HepG2 (cell line): ENCODE measurements around the gene CYP2W1. TPM values are rescaled to one million over a fixed set of nuclear protein-coding genes. Genes with fewer than 3 reads are reported as not detected.

ENCODE experiments used
- ATAC-seq: fragments of 200-7000 bp; cut with Tn5 transposase; 3 replicates; pipeline ENCODE4 v1.9.1; 2020; ENCODE audit warnings: mild to moderate bottlenecking, moderate library complexity
- BruUV-seq: library from RNA; stranded (reverse); fragments of 400-500 nt; replicated peaks from 2 replicates; lab custom pipeline; 2021; lab: Mats Ljungman, UMichigan
- CTCF ChIA-PET: fragments of 300-600 bp; formaldehyde crosslinking; extraction: SDS; loops from one replicate; lab custom pipeline; 2021; ENCODE audit warnings: low total read pairs, inconsistent platforms, low intra/inter-chr PET ratio; lab: Yijun Ruan, JAX
- POLR2A ChIA-PET: fragments of 350-600 bp; sonication (Branson Sonifier 250); formaldehyde crosslinking; loops from one replicate; lab custom pipeline; 2020; ENCODE audit warnings: antibody characterized with exemption, inconsistent platforms; lab: Yijun Ruan, JAX
- DNase-seq: peaks from one replicate; pipeline ENCODE4 v3.0.0-alpha.2; 2015; ENCODE audit warnings: low spot score
- FAIRE-seq: peaks from 3 replicates; lab custom pipeline; 2011; peaks lifted over from hg19 to GRCh38; lab: Jason Lieb, UNC
- H2AFZ ChIP-seq: one replicate; pipeline ENCODE4 v1.6.1; 2011; ENCODE audit warnings: low read length, inconsistent platforms
- H3K27ac ChIP-seq: fragments of 300-600 bp; 3 replicates; pipeline ENCODE4 v1.8.0; 2011; ENCODE audit warnings: mixed run types, mild to moderate bottlenecking, mixed read lengths, low read length, inconsistent platforms; ENCODE audit not compliant: insufficient read depth; ENCODE audit errors: extremely low read length
- H3K27me3 ChIP-seq, 2 experiments: fragments of 200-600 bp in 1 of 2; 2 replicates in 1 of 2; 3 replicates in 1 of 2; pipeline versions ENCODE4 v1.6.0 to v1.8.0; 2011; ENCODE audit warnings: low read length in 2 of 2, mild to moderate bottlenecking in 2 of 2, moderate library complexity in 2 of 2, inconsistent platforms in 1 of 2; ENCODE audit not compliant: insufficient read depth in 2 of 2, control insufficient read depth in 1 of 2
- H3K36me3 ChIP-seq, 2 experiments: fragments of 200-600 bp in 1 of 2; replicated peaks in 1 of 2; 2 replicates in 1 of 2; 3 replicates in 1 of 2; pipeline versions ENCODE4 v1.5.1 to v1.8.0; 2011; ENCODE audit warnings: low read length in 2 of 2, inconsistent platforms in 1 of 2; ENCODE audit not compliant: insufficient read depth in 2 of 2, control insufficient read depth in 1 of 2
- H3K4me1 ChIP-seq: 2 replicates; pipeline ENCODE4 v1.5.1; 2012; ENCODE audit warnings: low read length, inconsistent platforms; ENCODE audit not compliant: insufficient read depth
- H3K4me2 ChIP-seq: 2 replicates; pipeline ENCODE4 v1.6.0; 2011; ENCODE audit warnings: low read depth, low read length, inconsistent platforms
- H3K4me3 ChIP-seq, 3 experiments: fragments of 200-600 bp in 1 of 3; sonication (generic), shearing (Covaris generic) in 1 of 3; replicated peaks in 1 of 3; 2 replicates each; pipeline ENCODE4 v1.5.1; 2011 to 2016; ENCODE audit warnings: low read length in 3 of 3, inconsistent platforms in 2 of 3, low read depth in 2 of 3, mild to moderate bottlenecking in 2 of 3, control low read depth in 1 of 3, mixed read lengths in 1 of 3; ENCODE audit not compliant: insufficient read depth in 1 of 3
- H3K79me2 ChIP-seq: one replicate; pipeline ENCODE4 v1.6.1; 2011; ENCODE audit warnings: low read length, inconsistent platforms; ENCODE audit not compliant: insufficient read depth
- H3K9ac ChIP-seq: 2 replicates; pipeline ENCODE4 v1.6.0; 2011; ENCODE audit warnings: mild to moderate bottlenecking, low read depth, low read length, inconsistent platforms; ENCODE audit not compliant: insufficient read depth
- H3K9me3 ChIP-seq: 2 replicates; pipeline ENCODE4 v1.5.1; 2012; ENCODE audit warnings: mild to moderate bottlenecking, low read length
- H4K20me1 ChIP-seq: 2 replicates; pipeline ENCODE4 v1.6.0; 2011; ENCODE audit warnings: inconsistent platforms, mild to moderate bottlenecking, low read length, moderate library complexity; ENCODE audit not compliant: insufficient read depth
- BCL3 ChIP-seq: sonication (generic); formaldehyde crosslinking; IDR thresholded peaks from 2 replicates; pipeline ENCODE4 v1.5.1; 2020; ENCODE audit warnings: mild to moderate bottlenecking, missing genetic modification reagents, moderate library complexity
- FOXC1 ChIP-seq: sonication (generic); formaldehyde crosslinking; IDR thresholded peaks from 2 replicates; pipeline ENCODE4 v1.8.0; 2022; ENCODE audit warnings: mild to moderate bottlenecking, missing genetic modification reagents, borderline replicate concordance
- GABPB1 ChIP-seq: IDR thresholded peaks from 2 replicates; pipeline ENCODE4 v1.6.1; 2016; ENCODE audit warnings: mild to moderate bottlenecking, missing genetic modification reagents, moderate library complexity, missing compliant biosample characterization
- HOXD1 ChIP-seq: sonication (generic); formaldehyde crosslinking; IDR thresholded peaks from 2 replicates; pipeline ENCODE4 v1.5.0; 2020; ENCODE audit warnings: missing genetic modification reagents
- JUND ChIP-seq: sonication (generic); formaldehyde crosslinking; IDR thresholded peaks from 2 replicates; pipeline ENCODE4 v1.8.0; 2022; ENCODE audit warnings: mild to moderate bottlenecking, missing genetic modification reagents
- PAX8 ChIP-seq: sonication (generic); formaldehyde crosslinking; IDR thresholded peaks from 2 replicates; pipeline ENCODE4 v1.8.0; 2022; ENCODE audit warnings: mild to moderate bottlenecking, missing genetic modification reagents, borderline replicate concordance
- PPARG ChIP-seq: conservative IDR thresholded peaks from 2 replicates; pipeline ENCODE4 v1.6.1; 2016; ENCODE audit warnings: missing biosample characterization, missing genetic modification reagents
- PRDM15 ChIP-seq: sonication (generic); formaldehyde crosslinking; IDR thresholded peaks from 2 replicates; pipeline ENCODE4 v1.4.0; 2020; ENCODE audit warnings: missing genetic modification reagents
- RBM39 ChIP-seq: fragments of 200-400 bp; formaldehyde crosslinking; IDR thresholded peaks from one replicate; pipeline ENCODE4 v1.6.1; 2018; ENCODE audit warnings: antibody characterized with exemption, mild to moderate bottlenecking, low read depth, low read length; ENCODE audit not compliant: poor library complexity, severe bottlenecking
- RFX5 ChIP-seq: IDR thresholded peaks from 2 replicates; pipeline ENCODE4 v1.6.1; 2011; ENCODE audit warnings: low read depth, low read length, improper control_type of control experiment
- SP4 ChIP-seq: sonication (generic); formaldehyde crosslinking; IDR thresholded peaks from 2 replicates; pipeline ENCODE4 v1.8.1; 2023; ENCODE audit warnings: mild to moderate bottlenecking, missing genetic modification reagents
- TAF15 ChIP-seq: fragments of 200-400 bp; formaldehyde crosslinking; IDR thresholded peaks from one replicate; pipeline ENCODE4 v1.6.1; 2018; ENCODE audit warnings: mild to moderate bottlenecking, low read depth, low read length; ENCODE audit not compliant: poor library complexity, severe bottlenecking
- THYN1 ChIP-seq: sonication (generic); formaldehyde crosslinking; IDR thresholded peaks from 2 replicates; pipeline ENCODE4 v1.8.1; 2023; ENCODE audit warnings: low read depth, mild to moderate bottlenecking, moderate library complexity, missing genetic modification reagents, borderline replicate concordance
- ZMYM4 ChIP-seq: sonication (generic); formaldehyde crosslinking; IDR thresholded peaks from 2 replicates; pipeline ENCODE4 v1.8.1; 2023; ENCODE audit warnings: mild to moderate bottlenecking, missing genetic modification reagents
- ZNF160 ChIP-seq: sonication (generic); formaldehyde crosslinking; IDR thresholded peaks from 2 replicates; pipeline ENCODE4 v1.8.0; 2022; ENCODE audit warnings: mild to moderate bottlenecking, inconsistent platforms, missing genetic modification reagents
- ZNF34 ChIP-seq: sonication (generic); formaldehyde crosslinking; IDR thresholded peaks from 2 replicates; pipeline ENCODE4 v1.4.0; 2020; ENCODE audit warnings: mild to moderate bottlenecking, missing genetic modification reagents, borderline replicate concordance
- ZNF468 ChIP-seq: sonication (generic); formaldehyde crosslinking; IDR thresholded peaks from 2 replicates; pipeline ENCODE4 v1.8.0; 2022; ENCODE audit warnings: mild to moderate bottlenecking, moderate library complexity, missing genetic modification reagents
- ZNF761 ChIP-seq: sonication (generic); formaldehyde crosslinking; conservative IDR thresholded peaks from 2 replicates; pipeline ENCODE4 v1.4.0; 2020; ENCODE audit warnings: mild to moderate bottlenecking, missing genetic modification reagents
- WGBS: methylation state at CpG from one replicate; pipeline ENCODE4 v1.1.6; 2017; ENCODE audit warnings: low lambda C conversion rate; 5-methylcytosine and 5-hydroxymethylcytosine counted together
- in situ Hi-C: cut with HindIII; loops from 2 replicates; pipeline ENCODE4 v1.10.0; 2017; ENCODE audit warnings: low pct_unique_long_range_greater_than_20kb; ENCODE audit not compliant: extremely low pct_ligation_motif_present
- intact Hi-C: fragments of 100-400 bp; cut with micrococcal nuclease; formaldehyde crosslinking; loops from one replicate; pipeline ENCODE4 v1.10.0; 2022; ENCODE audit not compliant: unreplicated experiment
- polyA plus RNA-seq, 8 experiments: library from polyadenylated mRNA; depleted of rRNA in 3 of 8; stranded (reverse) in 7 of 8; unstranded in 1 of 8; fragments of >200 nt; fragmentation: Illumina TruSeq in 4 of 8; extraction: Trizol in 4 of 8; gene quantifications; 2 replicates each; pipeline versions ENCODE4 v1.2.1 to v1.2.3, GENCODE V29; 2011 to 2016; ENCODE audit warnings: low read depth in 4 of 8, missing spikeins in 1 of 8, mixed read lengths in 1 of 8; ENCODE audit not compliant: insufficient read depth in 1 of 8
- total RNA-seq, 5 experiments: library from RNA; depleted of rRNA; stranded (reverse); fragments of >200 nt; fragmentation: Illumina TruSeq; extraction: Trizol; gene quantifications; 2 replicates each; pipeline ENCODE4 v1.2.3, GENCODE V29; 2016; ENCODE audit warnings: low read depth in 1 of 5

The CYP2W1 gene
- total and polyA plus RNA-seq, 2 of the 13 experiments (the other 11 are each of a cell fraction or from before 2014, with no cell fraction given) = 19.5 to 31.7 TPM

- WGBS = 88% methylated on average over 9 of the region's 36 CpGs
- intact Hi-C loops (loop anchor here (10.0 kb wide), 2 partner anchors 54 to 144 kb away; no protein-coding TSS in a partner anchor), in situ Hi-C loops (no loop called here)
- no TSS peak for BruUV-seq
- ChIA-PET CTCF (no interaction called here), POLR2A (interaction anchor here (0.8 to 5.2 kb wide), 13 partner anchors 8 to 198 kb away, joined by 3 to 95 read pairs (median 17); partner anchors contain the start of genes COX19 and CYP2W1)
- DNase-seq (no peak), ATAC-seq (no peak), FAIRE-seq (no peak)
- peak overlapping the region; percentile 89 for H3K4me2 ChIP-seq
- no peaks in the 10 kb centered on the region for H4K20me1 ChIP-seq
- H3K9ac ChIP-seq = peak overlapping the region; percentile 67
- no peaks in the 10 kb centered on the region for H3K9me3 ChIP-seq
- peak overlapping the region in 2 of 3 experiments; percentile 48 to 68; a peak in 4 of 6 replicates for H3K4me3 ChIP-seq
- H2AFZ ChIP-seq = no peak overlapping the region
- peaks cover 73% of the 10 kb centered on the region for H3K4me1 ChIP-seq
- peak overlapping the region; percentile 84 for H3K27ac ChIP-seq
- no peaks in the 10 kb centered on the region for H3K79me2 ChIP-seq
- H3K27me3 ChIP-seq = no peaks in the 10 kb centered on the region
- H3K36me3 ChIP-seq = no peaks in the 10 kb centered on the region
- TF ChIP-seq HOXD1 (no peak), ZNF761 (CRISPR knock-in tag) (0 out of 2 replicates have a peak, but pooled peaks have one; percentile 9), JUND (CRISPR knock-in tag) (no peak), GABPB1 (CRISPR knock-in tag) (no peak), TAF15 (peak; percentile 24), PAX8 (0 out of 2 replicates have a peak, but pooled peaks have one; percentile 59), ZNF468 (CRISPR knock-in tag) (0 out of 2 replicates have a peak, but pooled peaks have one; percentile 3), PPARG (no peak), FOXC1 (CRISPR knock-in tag) (peak; percentile 12; the same call in 1 of the 2 replicates), THYN1 (0 out of 2 replicates have a peak, but pooled peaks have one; percentile 12), ZNF160 (0 out of 2 replicates have a peak, but pooled peaks have one; percentile 48), SP4 (CRISPR knock-in tag) (peak; percentile 12; the same call in 1 of the 2 replicates), RBM39 (peak; percentile 1), PRDM15 (0 out of 2 replicates have a peak, but pooled peaks have one; percentile 12), BCL3 (CRISPR knock-in tag) (0 out of 2 replicates have a peak, but pooled peaks have one; percentile 9), ZNF34 (CRISPR knock-in tag) (0 out of 2 replicates have a peak, but pooled peaks have one; percentile 28), RFX5 (no peak), ZMYM4 (CRISPR knock-in tag) (no peak)
These were observed 24.5 kb upstream of the CYP2W1 start for GRCh38 chr7:958221-959200.
